GM18951 (cell line): Measurements from ENCODE around the gene NPPB.

Experiments used
- POLR2A ChIP-seq: IDR thresholded peaks from 4 replicates; pipeline ENCODE4 v1.6.1; 2011; ENCODE audit warnings: mild to moderate bottlenecking; ENCODE audit not compliant: insufficient read length, insufficient read depth; ENCODE audit errors: extremely low read depth
- in situ Hi-C: fragments of 300-500 bp; cut with MboI; formaldehyde crosslinking; loops from one replicate; pipeline ENCODE4 v1.12.0; 2022; ENCODE audit warnings: low sequenced_read_pairs, mixed read lengths, inconsistent platforms; ENCODE audit not compliant: unreplicated experiment

The NPPB gene

GRCh38 chr1:11823366-11824137, 35.2 kb downstream of the NPPB start:
- in situ Hi-C loops: no loop called here
- TF ChIP-seq POLR2A: no peak

- in situ Hi-C loops: no loop called here
- TF ChIP-seq POLR2A: no peak
Measured at GRCh38 chr1:11822091-11822490, 36.7 kb downstream of the NPPB start.

- in situ Hi-C loops: no loop called here
- no peak for TF ChIP-seq POLR2A
Measured at GRCh38 chr1:11817192-11817591, 41.6 kb downstream of the NPPB start.

GRCh38 chr1:11813021-11813420, 45.7 kb downstream of the NPPB start:
- in situ Hi-C loops: no loop called here
- TF ChIP-seq POLR2A: no peak
